Upper lobe of left lung (tissue), 6 donors: ENCODE measurements around the gene SKOR1. TPM values are rescaled to one million over a fixed set of nuclear protein-coding genes. Genes with fewer than 3 reads are reported as not detected.

ENCODE experiments used
- ATAC-seq, 2 donors: fragments of 200-7000 bp; cut with Tn5 transposase; one replicate each; pipeline ENCODE4 v1.9.1; 2022; ENCODE audit warnings: mild to moderate bottlenecking in 2 of 2, moderate library complexity in 2 of 2; ENCODE audit not compliant: low FRiP score in 2 of 2
- DNase-seq, 2 donors: peaks; one replicate each; pipeline ENCODE4 v3.0.0-alpha.2; 2019 to 2020
- H3K27ac ChIP-seq, 4 donors: fragments of 200-600 bp; sonication (generic); one replicate each; pipeline ENCODE4 v1.5.1; 2016 to 2019
- H3K27me3 ChIP-seq, 4 donors: fragments of 200-600 bp; sonication (generic); one replicate each; pipeline ENCODE4 v1.5.1; 2017 to 2019
- H3K36me3 ChIP-seq, 4 donors: fragments of 200-600 bp; sonication (generic); one replicate each; pipeline ENCODE4 v1.5.1; 2016 to 2019
- H3K4me1 ChIP-seq, 4 donors: fragments of 200-600 bp; sonication (generic); one replicate each; pipeline ENCODE4 v1.5.1; 2018 to 2019
- H3K4me3 ChIP-seq, 4 donors: fragments of 200-600 bp; sonication (generic); one replicate each; pipeline ENCODE4 v1.5.1; 2017 to 2019; ENCODE audit warnings: mild to moderate bottlenecking in 2 of 4, moderate library complexity in 1 of 4
- H3K9me3 ChIP-seq, 4 donors: fragments of 200-600 bp; sonication (generic); one replicate each; pipeline ENCODE4 v1.5.1; 2018 to 2019
- CTCF ChIP-seq, 6 experiments: fragments of 450-650 bp in 4 of 6; fragments of 200-600 bp in 2 of 6; sonication (generic) in 2 of 6; IDR thresholded peaks; one replicate each; pipeline ENCODE4 v1.5.1; 2016 to 2019; ENCODE audit warnings: antibody characterized with exemption in 6 of 6
- EP300 ChIP-seq, 4 donors: sonication (generic); formaldehyde crosslinking; IDR thresholded peaks; one replicate each; pipeline ENCODE4 v1.5.1; 2017; ENCODE audit warnings: antibody characterized with exemption in 4 of 4, control low read depth in 2 of 4
- POLR2A ChIP-seq, 4 donors: fragments of 450-650 bp; IDR thresholded peaks; one replicate each; pipeline ENCODE4 v1.5.1; 2016 to 2017; ENCODE audit warnings: antibody characterized with exemption in 4 of 4, mild to moderate bottlenecking in 2 of 4
- POLR2AphosphoS5 ChIP-seq, 2 donors: sonication (generic); formaldehyde crosslinking; IDR thresholded peaks; one replicate each; pipeline ENCODE4 v1.5.1; 2017; ENCODE audit warnings: antibody characterized with exemption in 2 of 2
- WGBS, 2 donors: methylation state at CpG; one replicate each; pipeline ENCODE4 v1.1.5; 2017 to 2018; 5-methylcytosine and 5-hydroxymethylcytosine counted together
- total RNA-seq, 6 donors: library from RNA; depleted of rRNA in 4 of 6; stranded (reverse); fragments of >200 nt in 4 of 6; gene quantifications; one replicate each; pipeline versions ENCODE4 v1.1.0 to v1.2.1, GENCODE V29; 2016 to 2021
- donor health status: DM: no; HTN: no; CAD: no; lungs with moderate emphysema.
- donor health status: DM: no; HTN: yes; CAD: no; lungs with severe emphysema.

Gene SKOR1
- total RNA-seq, 6 donors from 2014 or later = 0.44 to 4.2 (median 0.63) TPM

- ATAC-seq = no peak
- Histone ChIP-seq H3K27ac (no peak overlapping the region), H3K4me3 (no peak overlapping the region), H3K36me3 (peaks cover 0 to 16% (median 4%) of the 10 kb centered on the region in 4 donors), H3K9me3 (no peaks in the 10 kb centered on the region), H3K4me1 (peaks cover 0 to 10% (median 3%) of the 10 kb centered on the region in 4 donors), H3K27me3 (no peaks in the 10 kb centered on the region)
- 88% methylated on average over 3 of the region's 3 CpGs; no CpG with 5 or more reads in 1 of the 2 donors for whole genome bisulfite sequencing, 2 donors
- DNase-seq = no peak
- no peak for TF ChIP-seq EP300 (IDR thresholded peaks at IDR 0.05)
- TF ChIP-seq POLR2A (IDR thresholded peaks at IDR 0.05) = no peak
- TF ChIP-seq CTCF (IDR thresholded peaks at IDR 0.05) = no peak
- no peak for TF ChIP-seq POLR2AphosphoS5 (IDR thresholded peaks at IDR 0.05)
Measured at GRCh38 chr15:67803299-67803698, 22.0 kb upstream of the SKOR1 start.

GRCh38 chr15:67803996-67804843, 21.1 kb upstream of the SKOR1 start:
- peak in 1 of 2 donors; percentile 43 for DNase-seq
- H3K4me1 ChIP-seq = peaks cover 0 to 5% (median 2%) of the 10 kb centered on the region in 4 donors
- TF ChIP-seq POLR2A (IDR thresholded peaks at IDR 0.05) (no peak), EP300 (IDR thresholded peaks at IDR 0.05) (no peak), CTCF (IDR thresholded peaks at IDR 0.05) (no peak)
- WGBS, 2 donors = 84 to 89% methylated on average over 8 to 27 of the region's 27 CpGs
- no peaks in the 10 kb centered on the region for H3K27me3 ChIP-seq
- H3K9me3 ChIP-seq = no peaks in the 10 kb centered on the region
- H3K4me3 ChIP-seq = no peak overlapping the region
- H3K36me3 ChIP-seq = peaks cover 0 to 16% (median 4%) of the 10 kb centered on the region in 4 donors
- no peak for ATAC-seq
- no peak overlapping the region for H3K27ac ChIP-seq

GRCh38 chr15:67805008-67805665, 20.2 kb upstream of the SKOR1 start:
- ATAC-seq (no peak), DNase-seq (peak in 1 of 2 donors; percentile 43)
- Histone ChIP-seq H3K4me1 (no peaks in the 10 kb centered on the region), H3K27ac (no peak overlapping the region), H3K27me3 (no peaks in the 10 kb centered on the region), H3K4me3 (no peak overlapping the region), H3K9me3 (no peaks in the 10 kb centered on the region), H3K36me3 (peaks cover 0 to 16% (median 6%) of the 10 kb centered on the region in 4 donors)
- WGBS, 2 donors = 83 to 87% methylated on average over 7 to 17 of the region's 17 CpGs
- no peak for TF ChIP-seq CTCF (IDR thresholded peaks at IDR 0.05)
- TF ChIP-seq EP300 (IDR thresholded peaks at IDR 0.05) = no peak
- TF ChIP-seq POLR2AphosphoS5 (IDR thresholded peaks at IDR 0.05) = no peak
- TF ChIP-seq POLR2A (IDR thresholded peaks at IDR 0.05) = no peak

- ATAC-seq (no peak), DNase-seq (peak in 1 of 2 donors; percentile 29)
- Histone ChIP-seq H3K4me1 (no peaks in the 10 kb centered on the region), H3K27me3 (no peaks in the 10 kb centered on the region), H3K27ac (no peak overlapping the region), H3K4me3 (no peak overlapping the region), H3K36me3 (peaks cover 0 to 16% (median 6%) of the 10 kb centered on the region in 4 donors), H3K9me3 (no peaks in the 10 kb centered on the region)
- TF ChIP-seq POLR2A (IDR thresholded peaks at IDR 0.05) (no peak), POLR2AphosphoS5 (IDR thresholded peaks at IDR 0.05) (no peak), EP300 (IDR thresholded peaks at IDR 0.05) (no peak), CTCF (IDR thresholded peaks at IDR 0.05) (no peak)
- WGBS, 2 donors = 90 to 91% methylated on average over 16 of the region's 16 CpGs
Measured at GRCh38 chr15:67805666-67806516, 19.4 kb upstream of the SKOR1 start.
